Mesodermal cell (in vitro differentiated cells): ENCODE data around the gene RHBDL3.

ENCODE experiments used
- H3K27ac ChIP-seq: 2 replicates; pipeline ENCODE4 v1.7.0; 2013; ENCODE audit warnings: mild to moderate bottlenecking, low read depth, low read length, moderate library complexity; ENCODE audit not compliant: severe bottlenecking
- H3K36me3 ChIP-seq: 2 replicates; pipeline ENCODE4 v1.7.1; 2013; ENCODE audit warnings: mild to moderate bottlenecking, low read length, moderate library complexity; ENCODE audit not compliant: control insufficient read depth, insufficient read depth
- H3K4me1 ChIP-seq: one replicate; pipeline ENCODE4 v1.7.1; 2013; ENCODE audit warnings: mild to moderate bottlenecking, low read length; ENCODE audit not compliant: insufficient read depth, control insufficient read depth, poor library complexity, severe bottlenecking
- H3K4me3 ChIP-seq: 2 replicates; pipeline ENCODE4 v1.7.0; 2013; ENCODE audit warnings: low read length, control low read depth, mild to moderate bottlenecking; ENCODE audit not compliant: insufficient read depth, poor library complexity, severe bottlenecking; ENCODE audit errors: extremely low read depth
- H3K9me3 ChIP-seq: 2 replicates; pipeline ENCODE4 v1.7.1; 2013; ENCODE audit warnings: mild to moderate bottlenecking, low read length, moderate library complexity; ENCODE audit not compliant: control insufficient read depth
- WGBS, 2 experiments: methylation state at CpG; one replicate each; pipeline ENCODE4 v1.1.5; 2013; ENCODE audit warnings: missing lambda C conversion rate in 2 of 2; ENCODE audit not compliant: insufficient coverage in 2 of 2; 5-methylcytosine and 5-hydroxymethylcytosine counted together

RHBDL3 gene

GRCh38 chr17:32266389-32267301, 1.0 kb downstream of the RHBDL3 start:
- H3K36me3 ChIP-seq, result no peaks in the 10 kb centered on the region
- peak overlapping the region; percentile 31 for H3K4me3 ChIP-seq
- no peaks in the 10 kb centered on the region for H3K9me3 ChIP-seq
- 0% methylated on average over 49 to 63 of the region's 78 CpGs for WGBS, 2 experiments
- no peak overlapping the region for H3K27ac ChIP-seq
- H3K4me1 ChIP-seq, result peaks cover 15% of the 10 kb centered on the region

GRCh38 chr17:32267690-32268205, 2.1 kb downstream of the RHBDL3 start:
- WGBS, 2 experiments, result no CpG with 5 or more reads among the region's 10 CpGs
- no peak overlapping the region for H3K4me3 ChIP-seq
- no peak overlapping the region for H3K27ac ChIP-seq
- H3K36me3 ChIP-seq, result no peaks in the 10 kb centered on the region
- H3K4me1 ChIP-seq, result peaks cover 15% of the 10 kb centered on the region
- no peaks in the 10 kb centered on the region for H3K9me3 ChIP-seq

- H3K4me1 ChIP-seq, result peaks cover 15% of the 10 kb centered on the region
- no peaks in the 10 kb centered on the region for H3K36me3 ChIP-seq
Measured at GRCh38 chr17:32268734-32269288, 3.2 kb downstream of the RHBDL3 start.

GRCh38 chr17:32269377-32269776, 3.7 kb downstream of the RHBDL3 start:
- H3K4me3 ChIP-seq, result no peak overlapping the region
- WGBS, 2 experiments, result 79 to 83% methylated on average over 9 to 11 of the region's 11 CpGs

More at GRCh38 chr17:32268734-32269288, 3.2 kb downstream of the RHBDL3 start:
- WGBS, 2 experiments, result 88 to 98% methylated on average over 5 to 7 of the region's 7 CpGs
- Histone ChIP-seq H3K4me3 (no peak overlapping the region), H3K27ac (no peak overlapping the region), H3K9me3 (no peaks in the 10 kb centered on the region)

GRCh38 chr17:32271844-32272243, 6.2 kb downstream of the RHBDL3 start:
- Histone ChIP-seq H3K4me3 (no peak overlapping the region), H3K27ac (no peak overlapping the region), H3K4me1 (peaks cover 28% of the 10 kb centered on the region), H3K9me3 (no peaks in the 10 kb centered on the region), H3K36me3 (no peaks in the 10 kb centered on the region)
- WGBS, 2 experiments, result 93 to 98% methylated on average over 7 of the region's 8 CpGs

More at GRCh38 chr17:32269377-32269776, 3.7 kb downstream of the RHBDL3 start:
- H3K36me3 ChIP-seq, result no peaks in the 10 kb centered on the region
- peaks cover 15% of the 10 kb centered on the region for H3K4me1 ChIP-seq
- no peak overlapping the region for H3K27ac ChIP-seq
- H3K9me3 ChIP-seq, result no peaks in the 10 kb centered on the region

- Histone ChIP-seq H3K27ac (no peak overlapping the region), H3K4me1 (peaks cover 16% of the 10 kb centered on the region), H3K9me3 (no peaks in the 10 kb centered on the region), H3K36me3 (no peaks in the 10 kb centered on the region), H3K4me3 (no peak overlapping the region)
- WGBS, 2 experiments, result 78 to 88% methylated on average over 3 to 5 of the region's 5 CpGs
Measured at GRCh38 chr17:32274101-32274500, 8.5 kb downstream of the RHBDL3 start.

GRCh38 chr17:32274643-32275042, 9.0 kb downstream of the RHBDL3 start:
- Histone ChIP-seq H3K4me3 (no peak overlapping the region), H3K9me3 (no peaks in the 10 kb centered on the region), H3K4me1 (peaks cover 16% of the 10 kb centered on the region), H3K36me3 (no peaks in the 10 kb centered on the region), H3K27ac (no peak overlapping the region)
- WGBS, 2 experiments, result 90 to 97% methylated on average over 5 of the region's 6 CpGs

- no peaks in the 10 kb centered on the region for H3K36me3 ChIP-seq
- H3K9me3 ChIP-seq, result no peaks in the 10 kb centered on the region
- 29 to 32% methylated on average over 11 to 14 of the region's 19 CpGs for WGBS, 2 experiments
- H3K4me1 ChIP-seq, result peaks cover 20% of the 10 kb centered on the region
- no peak overlapping the region for H3K4me3 ChIP-seq
- H3K27ac ChIP-seq, result no peak overlapping the region
Measured at GRCh38 chr17:32275060-32276042, 9.7 kb downstream of the RHBDL3 start.

GRCh38 chr17:32276171-32276601, 10.6 kb downstream of the RHBDL3 start:
- peaks cover 20% of the 10 kb centered on the region for H3K4me1 ChIP-seq
- H3K9me3 ChIP-seq, result no peaks in the 10 kb centered on the region
- 52 to 55% methylated on average over 3 of the region's 4 CpGs for whole genome bisulfite sequencing, 2 experiments
- H3K36me3 ChIP-seq, result no peaks in the 10 kb centered on the region
- H3K27ac ChIP-seq, result no peak overlapping the region
- no peak overlapping the region for H3K4me3 ChIP-seq

GRCh38 chr17:32277284-32277683, 11.7 kb downstream of the RHBDL3 start:
- Histone ChIP-seq H3K9me3 (no peaks in the 10 kb centered on the region), H3K27ac (no peak overlapping the region), H3K4me1 (peaks cover 20% of the 10 kb centered on the region), H3K4me3 (no peak overlapping the region), H3K36me3 (no peaks in the 10 kb centered on the region)
- 81 to 84% methylated on average over 5 of the region's 6 CpGs for WGBS, 2 experiments
